Parathyroid adenoma (tissue), 2 donors: ENCODE results near the gene GRIK2.

ENCODE experiments used
- H2AFZ ChIP-seq: fragments of 300-600 bp; sonication (generic); one replicate; pipeline ENCODE4 v1.7.0; 2017; ENCODE audit warnings: antibody characterized with exemption, mild to moderate bottlenecking
- H3K27ac ChIP-seq: fragments of 300-600 bp; sonication (generic); one replicate; pipeline ENCODE4 v1.7.0; 2017
- H3K27me3 ChIP-seq: fragments of 300-600 bp; sonication (generic); one replicate; pipeline ENCODE4 v1.7.0; 2017; ENCODE audit warnings: low read length; ENCODE audit not compliant: control insufficient read depth, insufficient read depth
- H3K36me3 ChIP-seq: fragments of 300-600 bp; sonication (generic); one replicate; pipeline ENCODE4 v1.7.0; 2017; ENCODE audit warnings: low read length; ENCODE audit not compliant: control insufficient read depth, insufficient read depth
- H3K4me1 ChIP-seq: fragments of 300-600 bp; sonication (generic); one replicate; pipeline ENCODE4 v1.7.0; 2017; ENCODE audit warnings: control low read depth
- H3K4me2 ChIP-seq: fragments of 300-600 bp; sonication (generic); one replicate; pipeline ENCODE4 v1.7.0; 2017; ENCODE audit warnings: low read length
- H3K4me3 ChIP-seq: fragments of 300-600 bp; sonication (generic); one replicate; pipeline ENCODE4 v1.7.0; 2017; ENCODE audit warnings: low read depth, low read length
- H3K79me2 ChIP-seq: fragments of 300-600 bp; sonication (generic); one replicate; pipeline ENCODE4 v1.7.0; 2017; ENCODE audit warnings: control low read depth
- H3K9ac ChIP-seq: fragments of 300-600 bp; sonication (generic); one replicate; pipeline ENCODE4 v1.7.0; 2017; ENCODE audit warnings: mild to moderate bottlenecking
- H3K9me3 ChIP-seq: fragments of 300-600 bp; sonication (generic); one replicate; pipeline ENCODE4 v1.7.0; 2017; ENCODE audit warnings: low read length; ENCODE audit not compliant: control insufficient read depth
- CTCF ChIP-seq: fragments of 300-600 bp; sonication (generic); IDR thresholded peaks from one replicate; pipeline ENCODE4 v1.7.0; 2017; ENCODE audit warnings: antibody characterized with exemption, mild to moderate bottlenecking
- donor health status: primary hyperparathyroidism.

The GRIK2 gene

GRCh38 chr6:101522254-101522653 lies 128.7 kb downstream of the GRIK2 start:
- Histone ChIP-seq H3K27ac (no peak overlapping the region), H2AFZ (no peak overlapping the region), H3K4me2 (no peak overlapping the region), H3K4me3 (no peak overlapping the region), H3K27me3 (no peaks in the 10 kb centered on the region), H3K9me3 (no peaks in the 10 kb centered on the region), H3K4me1 (no peaks in the 10 kb centered on the region), H3K36me3 (no peaks in the 10 kb centered on the region), H3K79me2 (no peaks in the 10 kb centered on the region), H3K9ac (no peak overlapping the region)
- no peak for TF ChIP-seq CTCF

- no peaks in the 10 kb centered on the region for H3K4me1 ChIP-seq
- no peak overlapping the region for H3K4me3 ChIP-seq
- TF ChIP-seq CTCF = no peak
- no peak overlapping the region for H3K27ac ChIP-seq
- H3K27me3 ChIP-seq = no peaks in the 10 kb centered on the region
- H2AFZ ChIP-seq = no peak overlapping the region
- H3K79me2 ChIP-seq = no peaks in the 10 kb centered on the region
- H3K36me3 ChIP-seq = no peaks in the 10 kb centered on the region
- H3K9ac ChIP-seq = no peak overlapping the region
- H3K4me2 ChIP-seq = no peak overlapping the region
- no peaks in the 10 kb centered on the region for H3K9me3 ChIP-seq
Measured at GRCh38 chr6:101527467-101527866, 134.0 kb downstream of the GRIK2 start.

- no peak overlapping the region for H3K4me2 ChIP-seq
- no peaks in the 10 kb centered on the region for H3K9me3 ChIP-seq
- no peak for TF ChIP-seq CTCF
- no peak overlapping the region for H3K4me3 ChIP-seq
- H2AFZ ChIP-seq = no peak overlapping the region
- no peak overlapping the region for H3K9ac ChIP-seq
- H3K27ac ChIP-seq = no peak overlapping the region
- no peaks in the 10 kb centered on the region for H3K4me1 ChIP-seq
- H3K36me3 ChIP-seq = no peaks in the 10 kb centered on the region
- H3K27me3 ChIP-seq = no peaks in the 10 kb centered on the region
- no peaks in the 10 kb centered on the region for H3K79me2 ChIP-seq
Measured at GRCh38 chr6:101528801-101529200, 135.3 kb downstream of the GRIK2 start.

- H3K27ac ChIP-seq = no peak overlapping the region
- H3K4me2 ChIP-seq = no peak overlapping the region
- no peaks in the 10 kb centered on the region for H3K4me1 ChIP-seq
- TF ChIP-seq CTCF = no peak
- no peak overlapping the region for H2AFZ ChIP-seq
- H3K36me3 ChIP-seq = no peaks in the 10 kb centered on the region
- no peaks in the 10 kb centered on the region for H3K9me3 ChIP-seq
- no peak overlapping the region for H3K4me3 ChIP-seq
- no peaks in the 10 kb centered on the region for H3K27me3 ChIP-seq
- no peak overlapping the region for H3K9ac ChIP-seq
- H3K79me2 ChIP-seq = no peaks in the 10 kb centered on the region
Measured at GRCh38 chr6:101531538-101531937, 138.0 kb downstream of the GRIK2 start.

- no peaks in the 10 kb centered on the region for H3K79me2 ChIP-seq
- H3K9ac ChIP-seq = no peak overlapping the region
- H3K36me3 ChIP-seq = no peaks in the 10 kb centered on the region
- TF ChIP-seq CTCF = no peak
- H3K9me3 ChIP-seq = no peaks in the 10 kb centered on the region
- no peaks in the 10 kb centered on the region for H3K27me3 ChIP-seq
- no peaks in the 10 kb centered on the region for H3K4me1 ChIP-seq
- no peak overlapping the region for H3K4me2 ChIP-seq
- no peak overlapping the region for H3K27ac ChIP-seq
- H2AFZ ChIP-seq = no peak overlapping the region
- H3K4me3 ChIP-seq = no peak overlapping the region
Measured at GRCh38 chr6:101534386-101534785, 140.9 kb downstream of the GRIK2 start.
